Upper lobe of left lung (tissue), 6 donors: ENCODE data around the gene ST7. TPM values are rescaled to one million over a fixed set of nuclear protein-coding genes. Genes with fewer than 3 reads are reported as not detected.

Experiments
- ATAC-seq, 2 donors: fragments of 200-7000 bp; cut with Tn5 transposase; one replicate each; pipeline ENCODE4 v1.9.1; 2022; ENCODE audit warnings: mild to moderate bottlenecking in 2 of 2, moderate library complexity in 2 of 2; ENCODE audit not compliant: low FRiP score in 2 of 2
- DNase-seq, 2 donors: peaks; one replicate each; pipeline ENCODE4 v3.0.0-alpha.2; 2019 to 2020
- H3K27ac ChIP-seq, 4 donors: fragments of 200-600 bp; sonication (generic); one replicate each; pipeline ENCODE4 v1.5.1; 2016 to 2019
- H3K27me3 ChIP-seq, 4 donors: fragments of 200-600 bp; sonication (generic); one replicate each; pipeline ENCODE4 v1.5.1; 2017 to 2019
- H3K36me3 ChIP-seq, 4 donors: fragments of 200-600 bp; sonication (generic); one replicate each; pipeline ENCODE4 v1.5.1; 2016 to 2019
- H3K4me1 ChIP-seq, 4 donors: fragments of 200-600 bp; sonication (generic); one replicate each; pipeline ENCODE4 v1.5.1; 2018 to 2019
- H3K4me3 ChIP-seq, 4 donors: fragments of 200-600 bp; sonication (generic); one replicate each; pipeline ENCODE4 v1.5.1; 2017 to 2019; ENCODE audit warnings: mild to moderate bottlenecking in 2 of 4, moderate library complexity in 1 of 4
- H3K9me3 ChIP-seq, 4 donors: fragments of 200-600 bp; sonication (generic); one replicate each; pipeline ENCODE4 v1.5.1; 2018 to 2019
- EP300 ChIP-seq, 4 donors: sonication (generic); formaldehyde crosslinking; IDR thresholded peaks; one replicate each; pipeline ENCODE4 v1.5.1; 2017; ENCODE audit warnings: antibody characterized with exemption in 4 of 4, control low read depth in 2 of 4
- POLR2A ChIP-seq, 4 donors: fragments of 450-650 bp; IDR thresholded peaks; one replicate each; pipeline ENCODE4 v1.5.1; 2016 to 2017; ENCODE audit warnings: antibody characterized with exemption in 4 of 4, mild to moderate bottlenecking in 2 of 4
- POLR2AphosphoS5 ChIP-seq, 2 donors: sonication (generic); formaldehyde crosslinking; IDR thresholded peaks; one replicate each; pipeline ENCODE4 v1.5.1; 2017; ENCODE audit warnings: antibody characterized with exemption in 2 of 2
- WGBS, 2 donors: methylation state at CpG; one replicate each; pipeline ENCODE4 v1.1.5; 2017 to 2018; 5-methylcytosine and 5-hydroxymethylcytosine counted together
- total RNA-seq, 6 donors: library from RNA; depleted of rRNA in 4 of 6; stranded (reverse); fragments of >200 nt in 4 of 6; gene quantifications; one replicate each; pipeline versions ENCODE4 v1.1.0 to v1.2.1, GENCODE V29; 2016 to 2021
- TF ChIP-seq, protein P1 (sequence below), 6 experiments: fragments of 450-650 bp in 4 of 6; fragments of 200-600 bp in 2 of 6; sonication (generic) in 2 of 6; IDR thresholded peaks; one replicate each; pipeline ENCODE4 v1.5.1; 2016 to 2019; ENCODE audit warnings: antibody characterized with exemption in 6 of 6
- donor health status: DM: no; HTN: no; CAD: no; lungs with moderate emphysema.
- donor health status: DM: no; HTN: yes; CAD: no; lungs with severe emphysema.

ST7 gene
- total RNA-seq, 6 donors from 2014 or later: 36.0 to 135 (median 73.4) TPM

DNA sequence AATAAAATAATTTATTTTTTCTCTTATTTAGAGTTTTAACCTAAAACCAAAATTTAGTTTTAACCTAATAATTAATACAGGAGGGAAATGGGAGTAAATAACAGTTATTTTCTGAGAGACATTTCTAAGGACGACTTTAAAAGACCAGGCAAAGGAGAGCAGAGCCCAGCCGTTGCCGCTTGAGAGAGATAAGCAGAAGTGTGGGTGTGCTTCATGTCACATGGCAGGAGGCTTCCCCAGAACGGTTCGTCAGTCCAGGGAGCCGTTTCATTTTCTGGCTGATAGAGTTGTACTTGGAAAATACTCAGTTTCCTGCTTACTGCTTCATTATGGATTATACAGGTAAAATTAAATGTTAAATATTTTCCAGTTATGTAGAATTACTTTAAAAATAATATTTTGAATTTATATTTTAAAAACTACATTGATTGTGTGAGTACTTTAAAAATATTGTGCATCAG is 61.4 kb downstream of the ST7 start:
- Histone ChIP-seq H3K4me3 (peak overlapping the region in 2 of 4 donors; percentile 10 to 11), H3K4me1 (peaks cover 8 to 17% (median 13%) of the 10 kb centered on the region in 4 donors), H3K36me3 (no peaks in the 10 kb centered on the region), H3K27ac (no peak overlapping the region), H3K27me3 (no peaks in the 10 kb centered on the region), H3K9me3 (no peaks in the 10 kb centered on the region)
- ATAC-seq: peak; percentile 75 to 90
- peak in 1 of 2 donors; percentile 72 for DNase-seq
- TF ChIP-seq POLR2A (IDR thresholded peaks at IDR 0.05) (no peak), POLR2AphosphoS5 (IDR thresholded peaks at IDR 0.05) (no peak), EP300 (IDR thresholded peaks at IDR 0.05) (no peak)
- TF ChIP-seq, protein P1, sequence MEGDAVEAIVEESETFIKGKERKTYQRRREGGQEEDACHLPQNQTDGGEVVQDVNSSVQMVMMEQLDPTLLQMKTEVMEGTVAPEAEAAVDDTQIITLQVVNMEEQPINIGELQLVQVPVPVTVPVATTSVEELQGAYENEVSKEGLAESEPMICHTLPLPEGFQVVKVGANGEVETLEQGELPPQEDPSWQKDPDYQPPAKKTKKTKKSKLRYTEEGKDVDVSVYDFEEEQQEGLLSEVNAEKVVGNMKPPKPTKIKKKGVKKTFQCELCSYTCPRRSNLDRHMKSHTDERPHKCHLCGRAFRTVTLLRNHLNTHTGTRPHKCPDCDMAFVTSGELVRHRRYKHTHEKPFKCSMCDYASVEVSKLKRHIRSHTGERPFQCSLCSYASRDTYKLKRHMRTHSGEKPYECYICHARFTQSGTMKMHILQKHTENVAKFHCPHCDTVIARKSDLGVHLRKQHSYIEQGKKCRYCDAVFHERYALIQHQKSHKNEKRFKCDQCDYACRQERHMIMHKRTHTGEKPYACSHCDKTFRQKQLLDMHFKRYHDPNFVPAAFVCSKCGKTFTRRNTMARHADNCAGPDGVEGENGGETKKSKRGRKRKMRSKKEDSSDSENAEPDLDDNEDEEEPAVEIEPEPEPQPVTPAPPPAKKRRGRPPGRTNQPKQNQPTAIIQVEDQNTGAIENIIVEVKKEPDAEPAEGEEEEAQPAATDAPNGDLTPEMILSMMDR (IDR thresholded peaks at IDR 0.05): no peak
- WGBS, 2 donors: 2 to 8% methylated on average over 6 of the region's 6 CpGs

GRCh38 chr7:117015258-117016184 is 62.2 kb downstream of the ST7 start:
- 66 to 89% methylated on average over 4 of the region's 4 CpGs for WGBS, 2 donors
- H3K36me3 ChIP-seq: no peaks in the 10 kb centered on the region
- no peak overlapping the region for H3K27ac ChIP-seq
- peaks cover 13 to 18% (median 16%) of the 10 kb centered on the region in 4 donors for H3K4me1 ChIP-seq
- DNase-seq (no peak), ATAC-seq (no peak)
- peak overlapping the region in 1 of 4 donors; percentile 11 for H3K4me3 ChIP-seq
- no peaks in the 10 kb centered on the region for H3K27me3 ChIP-seq
- H3K9me3 ChIP-seq: no peaks in the 10 kb centered on the region
- TF ChIP-seq EP300 (IDR thresholded peaks at IDR 0.05) (no peak), POLR2AphosphoS5 (IDR thresholded peaks at IDR 0.05) (no peak), POLR2A (IDR thresholded peaks at IDR 0.05) (no peak)
- TF ChIP-seq, protein P1 (IDR thresholded peaks at IDR 0.05): no peak

DNA sequence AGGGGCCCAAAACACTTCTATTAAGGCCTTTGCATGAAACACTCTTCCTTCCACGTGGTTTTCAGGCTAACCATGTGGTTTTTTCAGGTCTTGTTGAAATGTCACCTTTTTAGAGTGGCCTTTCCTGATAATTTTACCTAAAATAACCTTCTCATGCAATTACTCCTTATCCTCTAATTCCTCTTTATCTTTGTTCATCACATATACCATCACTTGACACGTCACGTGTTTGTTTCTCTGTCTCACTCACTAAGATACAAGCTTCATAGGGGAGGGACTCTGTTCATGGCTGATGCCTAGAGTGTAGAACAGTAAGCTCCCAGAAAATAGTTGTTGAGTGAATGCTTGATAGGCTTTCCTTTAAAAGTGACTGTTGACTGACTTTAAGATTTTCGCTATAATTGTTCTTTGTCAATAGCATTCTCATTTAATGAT is 63.7 kb downstream of the ST7 start:
- H3K4me1 ChIP-seq: peaks cover 8 to 22% (median 16%) of the 10 kb centered on the region in 4 donors
- TF ChIP-seq POLR2A (IDR thresholded peaks at IDR 0.05): no peak
- TF ChIP-seq POLR2AphosphoS5 (IDR thresholded peaks at IDR 0.05): no peak
- TF ChIP-seq, protein P1 (IDR thresholded peaks at IDR 0.05): no peak
- TF ChIP-seq EP300 (IDR thresholded peaks at IDR 0.05): no peak
- no peaks in the 10 kb centered on the region for H3K9me3 ChIP-seq
- no peak overlapping the region for H3K4me3 ChIP-seq
- 59 to 86% methylated on average over 4 of the region's 4 CpGs for WGBS, 2 donors
- H3K36me3 ChIP-seq: no peaks in the 10 kb centered on the region
- ATAC-seq (no peak), DNase-seq (no peak)
- H3K27ac ChIP-seq: no peak overlapping the region
- no peaks in the 10 kb centered on the region for H3K27me3 ChIP-seq

GRCh38 chr7:117017702-117018266 is 64.5 kb downstream of the ST7 start:
- DNase-seq (no peak), ATAC-seq (no peak)
- TF ChIP-seq EP300 (IDR thresholded peaks at IDR 0.05): no peak
- TF ChIP-seq, protein P1 (IDR thresholded peaks at IDR 0.05): no peak
- Histone ChIP-seq H3K4me1 (peaks cover 8 to 19% (median 16%) of the 10 kb centered on the region in 4 donors), H3K27me3 (no peaks in the 10 kb centered on the region), H3K9me3 (no peaks in the 10 kb centered on the region), H3K36me3 (no peaks in the 10 kb centered on the region), H3K4me3 (no peak overlapping the region), H3K27ac (no peak overlapping the region)
- WGBS, 2 donors: 72 to 75% methylated on average over 4 of the region's 4 CpGs
